Hindlimb muscle (tissue), 1 donor: ENCODE measurements around the gene MINDY2. TPM values are rescaled to one million over a fixed set of nuclear protein-coding genes. Genes with fewer than 3 reads are reported as not detected.
"Not testable (repeated sequence)": the region's sequence is repeated elsewhere in the genome, so short reads cannot be mapped to it uniquely, and the experiment has no call there.

Experiments used
- DNase-seq: peaks from one replicate; pipeline ENCODE4 v3.0.0-alpha.2; 2013
- polyA plus RNA-seq: library from polyadenylated mRNA; unstranded; fragments of 120-200 nt; gene quantifications from one replicate; pipeline ENCODE4 v1.2.1, GENCODE V29; 2013; ENCODE audit not compliant: insufficient read length

MINDY2 gene
- polyA plus RNA-seq, 1 donor: 7.7 TPM

DNA sequence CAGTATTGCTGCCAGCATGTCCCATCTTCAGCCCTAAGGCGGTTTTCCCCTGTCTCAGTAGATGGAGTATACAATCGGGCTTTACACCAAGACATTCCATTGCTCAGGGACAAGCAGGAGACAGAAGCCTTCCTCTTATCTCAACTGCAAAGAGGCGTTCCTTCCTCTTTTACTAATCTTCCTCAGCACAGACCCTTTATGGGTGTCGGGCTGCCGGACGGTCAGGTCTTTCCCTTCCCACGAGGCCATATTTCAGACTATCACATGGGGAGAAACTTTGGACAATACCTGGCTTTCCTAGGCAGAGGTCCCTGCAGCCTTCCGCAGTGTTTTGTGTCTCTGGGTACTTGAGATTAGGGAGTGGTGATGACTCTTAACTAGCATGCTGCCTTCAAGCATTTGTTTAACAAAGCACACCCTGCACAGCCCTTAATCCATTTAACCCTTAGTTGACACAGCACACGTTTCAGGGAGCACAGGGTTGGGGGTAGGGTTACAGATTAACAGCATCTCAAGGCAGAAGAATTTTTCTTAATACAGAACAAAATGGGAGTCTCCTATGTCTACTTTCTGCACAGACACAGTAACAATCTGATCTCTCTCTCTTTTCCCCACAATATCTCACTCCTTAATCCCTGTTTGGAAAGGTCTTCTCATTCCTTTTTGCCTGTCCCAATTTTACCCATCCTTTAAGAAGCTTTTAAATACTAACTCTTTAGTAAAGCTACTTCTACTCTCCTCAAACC is 62.8 kb downstream of the MINDY2 start:
- not testable (repeated sequence) for DNase-seq

DNA sequence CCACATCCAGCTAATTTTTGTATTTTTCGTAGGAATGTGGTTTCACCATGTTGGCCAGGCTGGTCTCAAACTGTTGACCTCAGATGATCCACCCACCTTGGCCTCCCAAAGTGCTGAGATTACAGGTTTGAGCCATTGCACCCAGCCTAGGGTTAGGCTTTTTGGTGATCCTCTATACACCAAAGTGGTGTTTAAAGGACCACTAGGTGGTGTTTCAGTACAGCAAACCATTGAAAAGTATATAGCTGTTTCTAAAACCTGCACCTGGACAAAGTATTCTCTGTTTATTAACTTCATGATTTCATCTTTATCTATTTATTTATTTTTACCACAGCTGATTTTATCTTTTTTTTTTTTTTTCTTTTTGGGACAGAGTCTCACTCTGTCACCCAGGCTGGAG is 68.4 kb downstream of the MINDY2 start:
- no peak for DNase-seq

DNA sequence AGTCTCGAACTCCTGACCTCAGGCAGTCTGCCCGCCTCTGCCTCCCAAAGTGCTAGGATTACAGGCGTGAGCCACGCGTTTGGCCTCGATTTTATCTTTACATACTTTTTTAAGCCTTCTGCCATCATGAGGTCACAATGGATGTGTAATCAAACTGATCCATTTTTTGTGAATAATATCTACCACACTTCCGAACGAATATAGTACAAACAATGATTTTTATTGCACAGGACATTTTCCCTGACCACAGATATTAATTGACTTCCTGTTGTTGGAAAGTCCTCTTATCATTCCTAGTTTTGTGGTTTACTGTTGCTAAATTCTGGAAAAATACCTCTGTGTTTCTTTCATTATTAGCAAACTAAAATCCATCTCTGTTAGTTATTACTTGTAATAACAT is 68.9 kb downstream of the MINDY2 start:
- DNase-seq: no peak

- no peak for DNase-seq
Measured at GRCh38 chr15:58842713-58843396, 71.8 kb downstream of the MINDY2 start.

GRCh38 chr15:58851205-58851604 is 80.1 kb downstream of the MINDY2 start:
- DNase-seq: not testable (repeated sequence)

DNA sequence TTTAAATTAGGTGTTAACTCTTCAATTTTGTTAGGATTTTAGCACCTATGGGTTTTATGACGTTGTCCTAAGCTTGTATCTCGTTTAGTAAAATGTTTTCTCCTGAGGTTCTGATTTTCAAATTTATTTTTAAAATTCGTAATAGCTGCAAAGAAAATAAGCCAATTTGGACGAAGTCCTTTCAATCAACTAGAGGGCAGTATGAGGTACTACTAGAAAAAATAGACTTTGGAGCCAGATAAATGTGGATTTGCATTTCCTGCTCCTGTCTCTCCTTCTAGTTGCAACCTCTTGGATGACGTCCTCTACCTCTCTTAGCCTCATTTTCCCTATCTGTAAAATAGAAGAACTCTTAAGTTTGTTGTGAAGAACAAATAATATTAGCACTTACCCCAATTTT is 81.2 kb downstream of the MINDY2 start:
- no peak for DNase-seq

- no peak for DNase-seq
Measured at GRCh38 chr15:58854593-58854992, 83.5 kb downstream of the MINDY2 start.

DNA sequence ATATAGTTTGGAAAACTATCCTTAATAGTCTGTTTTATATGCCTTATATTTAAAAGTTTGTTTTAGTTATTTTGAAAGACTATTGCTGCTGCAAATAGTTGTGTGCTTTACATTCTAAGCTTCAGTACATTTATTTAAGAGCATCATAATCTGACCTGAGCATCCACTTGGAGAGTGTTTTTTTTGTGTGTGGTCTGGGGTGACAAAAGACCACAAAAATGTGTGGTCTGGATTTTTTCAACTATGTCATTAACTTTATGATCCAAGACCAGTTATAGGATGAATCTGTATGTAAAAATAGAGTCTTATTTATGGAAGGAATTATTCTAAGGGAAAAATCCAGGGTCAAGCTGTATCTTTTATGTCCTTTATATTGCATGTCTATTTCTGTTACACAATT is 85.0 kb downstream of the MINDY2 start:
- DNase-seq: no peak

DNA sequence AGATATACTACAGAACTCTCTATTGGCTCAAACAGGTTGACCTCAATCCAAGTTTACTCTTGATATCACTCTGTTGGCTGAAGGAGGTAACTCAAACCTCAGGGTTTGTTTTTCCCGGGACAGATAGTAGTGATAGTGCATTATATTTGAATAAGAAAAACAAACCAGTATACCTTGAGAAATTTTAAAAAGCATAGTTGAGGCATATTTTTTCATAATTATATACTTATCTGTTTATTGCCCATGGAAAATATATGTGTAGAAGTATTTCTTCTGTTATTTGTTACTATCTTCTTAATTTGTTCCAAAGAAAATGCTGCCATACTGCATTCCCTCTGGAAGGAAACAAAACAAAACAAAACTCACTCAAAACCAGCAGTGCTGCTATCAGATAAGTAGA is 85.5 kb downstream of the MINDY2 start:
- DNase-seq: not testable (repeated sequence)

GRCh38 chr15:58862326-58862725 is 91.2 kb downstream of the MINDY2 start:
- no peak for DNase-seq

GRCh38 chr15:58864602-58865424 is 93.7 kb downstream of the MINDY2 start:
- DNase-seq: peak; percentile 9

GRCh38 chr15:58865425-58865880 is 94.4 kb downstream of the MINDY2 start:
- DNase-seq: peak; percentile 39

DNA sequence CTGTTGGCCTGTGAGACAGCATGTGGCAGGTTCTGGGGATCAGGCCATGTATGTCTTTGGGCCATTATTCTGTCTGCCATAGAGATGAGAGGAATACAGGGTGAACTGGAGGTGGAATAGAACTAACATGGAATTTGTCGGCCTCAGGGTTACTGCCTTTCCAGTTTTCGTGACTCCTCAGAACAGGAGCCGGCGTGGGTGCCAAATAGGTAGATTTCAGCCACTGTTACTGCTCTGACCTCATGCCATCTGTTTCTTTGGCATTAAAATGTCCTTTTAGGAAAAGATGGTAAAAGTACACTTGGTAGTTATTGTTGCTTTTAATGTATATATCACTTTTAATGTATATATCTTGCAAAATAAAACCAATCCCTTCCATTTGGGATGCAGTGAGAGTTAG is 96.8 kb downstream of the MINDY2 start:
- no peak for DNase-seq

DNA sequence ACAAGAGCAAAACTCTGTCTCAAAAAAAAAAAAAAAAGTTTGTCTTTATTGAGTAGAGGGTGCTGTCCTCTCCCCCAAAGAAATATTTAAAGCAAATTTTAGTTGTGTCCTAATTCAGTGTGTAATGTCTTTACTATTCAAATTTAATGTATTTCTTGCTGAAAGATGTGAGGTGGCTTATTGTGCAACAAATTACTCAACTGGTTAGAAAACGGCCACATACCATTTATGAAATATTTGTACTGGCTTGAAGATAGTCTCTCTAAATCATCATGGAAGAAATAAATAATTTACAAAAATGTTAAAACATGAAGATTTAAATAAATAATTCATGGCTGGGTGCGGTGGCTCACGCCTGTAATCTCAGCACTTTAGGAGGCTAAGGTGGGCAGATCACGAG is 99.3 kb downstream of the MINDY2 start:
- DNase-seq: no peak

DNA sequence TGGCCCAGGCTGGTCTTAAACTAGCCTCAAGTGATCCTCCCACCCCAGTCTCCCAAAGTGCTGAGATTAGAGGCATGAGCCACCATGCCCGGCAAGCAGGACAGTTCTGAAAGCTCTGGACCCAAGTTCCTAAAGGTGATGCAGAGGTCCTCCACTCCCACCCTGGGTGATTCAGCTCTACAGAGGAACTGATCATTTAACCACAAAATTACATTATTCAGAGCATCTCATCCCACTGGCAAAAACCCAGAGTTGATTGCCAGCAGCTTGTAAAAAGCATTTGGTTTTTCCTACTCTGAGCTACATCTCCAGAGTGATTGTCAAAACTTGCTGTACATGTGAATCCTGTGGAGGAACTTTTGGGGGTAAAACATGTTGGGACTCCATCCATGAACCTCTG is 102.2 kb downstream of the MINDY2 start:
- DNase-seq: peak; percentile 6

GRCh38 chr15:58875343-58875742 is 104.2 kb downstream of the MINDY2 start:
- no peak for DNase-seq

DNA sequence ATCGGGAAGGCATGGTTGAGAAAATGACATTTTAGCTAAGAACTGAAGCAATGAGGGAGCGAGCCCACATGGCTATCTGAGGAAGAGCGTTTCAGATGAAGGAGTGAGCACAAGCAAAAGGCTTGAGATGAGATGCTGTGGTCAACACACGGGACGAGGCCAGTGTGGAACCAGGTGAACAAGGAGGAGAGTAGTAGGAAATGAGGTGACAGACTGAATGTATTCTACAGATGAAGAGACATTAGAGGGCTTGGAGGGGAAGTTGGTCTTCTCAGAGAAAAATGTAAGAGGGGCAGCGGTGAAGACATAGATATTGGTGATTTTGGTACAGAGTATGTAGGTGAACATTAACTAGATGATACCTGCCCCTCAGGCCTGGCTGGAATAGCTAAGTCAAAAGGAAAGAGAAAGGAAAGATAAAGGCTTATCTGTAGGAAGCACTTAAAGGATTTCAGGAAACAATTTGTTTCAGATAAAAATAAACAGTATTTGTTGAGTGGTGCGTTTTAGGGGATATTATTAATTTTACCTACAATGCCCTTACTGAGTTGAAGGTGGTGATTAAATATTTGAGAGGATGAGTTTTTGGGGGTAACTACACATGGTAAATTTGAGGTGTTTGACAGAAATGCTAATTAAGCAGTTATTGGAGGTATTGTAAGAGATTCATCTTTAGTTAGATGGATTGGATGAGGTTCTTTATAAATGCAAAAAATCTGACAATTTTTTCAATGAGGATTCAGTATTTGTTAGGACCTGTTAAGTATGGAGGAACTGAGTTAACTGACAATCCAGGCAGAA is 105.4 kb downstream of the MINDY2 start:
- no peak for DNase-seq

DNA sequence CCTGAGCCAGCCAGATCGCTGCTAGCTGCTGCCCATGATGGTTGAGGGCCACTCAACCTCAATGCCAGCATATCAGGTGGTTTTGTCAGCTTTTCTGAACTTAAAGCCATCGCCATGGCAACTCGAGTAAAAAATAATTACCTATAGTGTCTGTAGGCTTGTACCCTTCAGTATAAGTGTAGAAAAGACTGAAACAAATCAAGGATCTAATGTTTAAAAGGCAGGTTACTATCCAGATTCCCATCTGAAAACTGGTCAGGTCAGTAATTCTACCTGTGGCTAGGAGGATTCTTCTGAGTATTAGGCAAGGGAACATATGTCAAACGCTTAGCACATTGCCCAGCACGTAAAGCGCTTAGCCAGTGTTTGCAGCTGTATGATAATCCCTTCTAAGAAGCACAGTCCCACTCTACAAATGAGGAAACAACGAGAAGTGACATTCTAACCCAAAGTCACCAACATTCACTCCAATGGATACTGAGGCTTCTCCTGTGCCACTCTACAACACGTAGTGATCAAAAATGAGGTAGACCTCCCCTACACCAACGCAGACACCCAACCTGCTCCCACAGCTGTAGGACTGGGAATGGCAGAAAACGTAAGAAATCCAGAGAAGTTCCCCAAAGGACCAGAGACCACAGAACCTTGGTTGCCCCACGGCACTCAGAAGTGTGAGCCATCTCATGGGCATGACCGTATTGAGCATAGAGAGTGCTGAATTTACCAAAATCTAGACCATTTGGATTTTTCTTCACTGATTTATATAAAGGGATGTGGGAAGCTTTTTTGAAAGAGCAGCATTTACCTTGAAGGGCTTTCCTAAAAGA is 107.1 kb downstream of the MINDY2 start:
- no peak for DNase-seq

DNA sequence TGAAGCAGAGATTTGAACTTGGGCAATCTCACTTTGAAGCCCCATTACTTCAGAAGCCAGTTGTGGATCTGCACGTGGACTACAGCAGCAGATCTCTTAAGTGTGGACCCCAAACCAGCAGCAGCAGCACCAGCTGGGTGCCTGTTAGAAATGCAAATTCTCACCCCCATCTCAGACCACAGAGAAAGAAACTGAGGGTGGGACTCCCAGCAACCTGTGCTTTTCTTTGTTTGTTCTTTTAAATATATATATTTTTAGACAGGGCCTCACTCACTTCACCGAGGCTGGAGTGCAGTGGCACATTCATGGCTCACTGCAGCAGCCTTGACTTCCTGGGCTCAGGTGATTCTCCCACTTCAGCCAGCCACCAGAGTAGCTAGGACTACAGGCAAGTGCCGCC is 109.2 kb downstream of the MINDY2 start:
- DNase-seq: no peak

DNA sequence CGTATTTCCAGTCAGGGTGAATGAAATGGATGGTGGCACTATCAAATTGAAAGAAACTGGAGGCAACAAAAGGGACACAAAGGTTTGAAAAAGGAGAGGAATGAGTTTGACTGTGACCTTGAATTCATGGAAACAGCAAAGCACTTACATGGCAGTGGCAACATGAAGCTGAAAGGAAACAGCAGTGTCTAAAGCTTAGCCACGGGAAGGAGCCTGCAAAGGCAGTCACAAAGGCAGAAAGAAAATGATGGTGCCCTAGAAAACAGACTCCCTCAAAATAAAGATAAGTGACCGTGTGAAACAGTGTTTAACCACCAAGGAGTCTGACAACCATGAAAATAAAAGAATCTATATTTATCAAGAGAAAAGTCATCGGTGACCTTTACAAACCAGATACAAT is 111.1 kb downstream of the MINDY2 start:
- no peak for DNase-seq

DNA sequence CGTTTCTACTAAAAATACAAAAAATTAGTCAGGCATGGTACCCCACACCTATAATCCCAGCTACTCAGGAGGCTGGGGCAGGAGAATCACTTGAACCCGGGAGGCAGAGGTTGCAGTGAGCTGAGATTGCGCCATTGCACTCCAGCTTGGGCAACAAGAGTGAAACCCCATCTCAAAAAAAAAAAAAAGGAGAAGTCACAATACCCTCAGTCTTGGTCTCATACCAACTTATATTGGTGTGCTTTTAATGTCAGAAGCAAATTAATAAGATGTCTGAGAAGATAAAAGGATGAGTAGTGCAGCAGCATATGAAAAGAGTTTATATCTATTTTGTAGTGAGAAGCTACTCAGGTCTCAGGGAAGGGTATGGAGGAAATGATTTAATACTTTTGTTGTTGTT is 112.8 kb downstream of the MINDY2 start:
- DNase-seq: not testable (repeated sequence)

GRCh38 chr15:58886921-58887320 is 115.8 kb downstream of the MINDY2 start:
- no peak for DNase-seq
